ENCODE results near the gene OTUD4. TPM values are rescaled to one million over a fixed set of nuclear protein-coding genes. Genes with fewer than 3 reads are reported as not detected.

The OTUD4 gene
- total RNA-seq, 1 donor from 2014 or later = 47.4 TPM

DNA sequence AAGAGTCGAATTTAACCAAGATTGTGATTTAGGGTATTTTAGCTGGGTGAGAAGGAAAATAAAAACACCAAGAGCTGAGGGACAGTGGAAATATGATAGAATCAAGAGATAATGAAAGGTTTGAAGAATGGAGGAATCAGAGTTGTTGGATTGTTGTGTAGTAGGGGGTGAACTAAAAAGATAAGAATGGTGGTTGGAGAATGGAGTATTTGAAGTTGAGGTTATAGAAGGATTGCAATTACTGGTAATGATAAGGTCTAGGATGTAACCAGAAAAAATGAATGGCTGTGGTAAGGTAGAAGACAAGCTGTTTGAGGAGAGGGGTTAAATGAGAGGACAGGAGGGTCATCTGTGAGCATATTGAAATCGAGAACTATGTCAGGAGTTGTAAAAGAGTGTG lies 77.8 kb downstream of the OTUD4 start:
- DNase-seq (ENCODE audit: low read depth) (no peak), FAIRE-seq (no peak)
- no peaks in the 10 kb centered on the region for H3K27me3 Mint-ChIP-seq (ENCODE audit: low read depth, unreplicated experiment)
- no peaks in the 10 kb centered on the region for H3K9me3 Mint-ChIP-seq (ENCODE audit: unreplicated experiment)
- Histone ChIP-seq H3K36me3 (ENCODE audit: insufficient read depth, low read length) (peaks cover 26% of the 10 kb centered on the region), H2AFZ (ENCODE audit: low read depth, low read length) (no peak overlapping the region), H3K79me2 (ENCODE audit: insufficient read depth, low read length) (peaks cover 91% of the 10 kb centered on the region), H3K4me1 (ENCODE audit: insufficient read depth, low read length) (no peaks in the 10 kb centered on the region), H3K27ac (ENCODE audit: low read depth, low read length) (no peak overlapping the region), H3K4me2 (ENCODE audit: low read length) (peak overlapping the region; percentile 42), H3K27me3 (ENCODE audit: insufficient read depth, low read length) (no peaks in the 10 kb centered on the region), H3K9me3 (ENCODE audit: insufficient read depth, low read depth, low read length) (no peaks in the 10 kb centered on the region), H4K20me1 (ENCODE audit: insufficient read depth, low read length) (peaks cover 41% of the 10 kb centered on the region), H3K4me3 (ENCODE audit: insufficient read depth, low read depth, low read length) (no peak overlapping the region), H3K9ac (ENCODE audit: low read length) (no peak overlapping the region)
- H3K27ac Mint-ChIP-seq (ENCODE audit: unreplicated experiment) = no peak overlapping the region
- H3K4me3 Mint-ChIP-seq (ENCODE audit: unreplicated experiment) = no peak overlapping the region
- no peak for TF ChIP-seq EZH2 (IDR thresholded peaks at IDR 0.05; ENCODE audit: insufficient read depth, low read length)
- TF ChIP-seq, protein P1, sequence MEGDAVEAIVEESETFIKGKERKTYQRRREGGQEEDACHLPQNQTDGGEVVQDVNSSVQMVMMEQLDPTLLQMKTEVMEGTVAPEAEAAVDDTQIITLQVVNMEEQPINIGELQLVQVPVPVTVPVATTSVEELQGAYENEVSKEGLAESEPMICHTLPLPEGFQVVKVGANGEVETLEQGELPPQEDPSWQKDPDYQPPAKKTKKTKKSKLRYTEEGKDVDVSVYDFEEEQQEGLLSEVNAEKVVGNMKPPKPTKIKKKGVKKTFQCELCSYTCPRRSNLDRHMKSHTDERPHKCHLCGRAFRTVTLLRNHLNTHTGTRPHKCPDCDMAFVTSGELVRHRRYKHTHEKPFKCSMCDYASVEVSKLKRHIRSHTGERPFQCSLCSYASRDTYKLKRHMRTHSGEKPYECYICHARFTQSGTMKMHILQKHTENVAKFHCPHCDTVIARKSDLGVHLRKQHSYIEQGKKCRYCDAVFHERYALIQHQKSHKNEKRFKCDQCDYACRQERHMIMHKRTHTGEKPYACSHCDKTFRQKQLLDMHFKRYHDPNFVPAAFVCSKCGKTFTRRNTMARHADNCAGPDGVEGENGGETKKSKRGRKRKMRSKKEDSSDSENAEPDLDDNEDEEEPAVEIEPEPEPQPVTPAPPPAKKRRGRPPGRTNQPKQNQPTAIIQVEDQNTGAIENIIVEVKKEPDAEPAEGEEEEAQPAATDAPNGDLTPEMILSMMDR (IDR thresholded peaks at IDR 0.05; ENCODE audit: insufficient read depth, low read depth, low read length) = no peak
- no peaks in the 10 kb centered on the region for H3K36me3 Mint-ChIP-seq (ENCODE audit: low read depth, unreplicated experiment)
- H3K4me1 Mint-ChIP-seq (ENCODE audit: low read depth, unreplicated experiment) = peaks cover 2% of the 10 kb centered on the region

GRCh38 chr4:145101091-145101490 lies 79.3 kb downstream of the OTUD4 start:
- H3K27ac ChIP-seq (ENCODE audit: low read depth, low read length) = no peak overlapping the region
- H3K9me3 ChIP-seq (ENCODE audit: insufficient read depth, low read depth, low read length) = no peaks in the 10 kb centered on the region
- peaks cover 9% of the 10 kb centered on the region for H3K4me1 ChIP-seq (ENCODE audit: insufficient read depth, low read length)
- no peak overlapping the region for H3K27ac Mint-ChIP-seq (ENCODE audit: unreplicated experiment)
- H3K79me2 ChIP-seq (ENCODE audit: insufficient read depth, low read length) = peaks cover 91% of the 10 kb centered on the region
- H3K4me3 ChIP-seq (ENCODE audit: insufficient read depth, low read depth, low read length) = no peak overlapping the region
- no peaks in the 10 kb centered on the region for H3K27me3 ChIP-seq (ENCODE audit: insufficient read depth, low read length)
- H3K4me2 ChIP-seq (ENCODE audit: low read length) = peak overlapping the region; percentile 42
- peaks cover 7% of the 10 kb centered on the region for H3K4me1 Mint-ChIP-seq (ENCODE audit: low read depth, unreplicated experiment)
- TF ChIP-seq, protein P1 (IDR thresholded peaks at IDR 0.05; ENCODE audit: insufficient read depth, low read depth, low read length) = no peak
- H3K9me3 Mint-ChIP-seq (ENCODE audit: unreplicated experiment) = no peaks in the 10 kb centered on the region
- H3K27me3 Mint-ChIP-seq (ENCODE audit: low read depth, unreplicated experiment) = no peaks in the 10 kb centered on the region
- no peaks in the 10 kb centered on the region for H3K36me3 Mint-ChIP-seq (ENCODE audit: low read depth, unreplicated experiment)
- H3K9ac ChIP-seq (ENCODE audit: low read length) = no peak overlapping the region
- peaks cover 36% of the 10 kb centered on the region for H4K20me1 ChIP-seq (ENCODE audit: insufficient read depth, low read length)
- H3K36me3 ChIP-seq (ENCODE audit: insufficient read depth, low read length) = peaks cover 17% of the 10 kb centered on the region
- no peak for DNase-seq (ENCODE audit: low read depth)
- no peak overlapping the region for H2AFZ ChIP-seq (ENCODE audit: low read depth, low read length)
- no peak overlapping the region for H3K4me3 Mint-ChIP-seq (ENCODE audit: unreplicated experiment)
- no peak for FAIRE-seq

DNA sequence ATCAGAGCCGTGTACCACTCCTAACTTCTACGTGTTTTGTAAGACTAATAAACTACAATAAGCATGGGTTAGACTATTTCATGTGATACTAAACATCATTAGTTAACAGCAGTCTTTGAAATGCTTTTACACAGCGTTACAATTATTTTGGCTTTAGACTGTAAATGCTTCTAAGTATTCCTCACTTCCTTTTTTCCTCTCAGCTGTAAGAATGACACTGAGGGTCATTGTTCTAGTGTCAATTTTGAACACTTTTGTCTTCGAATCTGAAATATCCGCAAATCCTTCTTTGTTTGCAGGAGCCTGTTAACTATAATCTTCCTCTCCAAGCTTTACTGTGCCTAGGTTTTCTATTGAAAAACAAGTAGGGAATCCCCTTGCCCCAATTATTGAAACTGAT lies 80.7 kb downstream of the OTUD4 start:
- Histone ChIP-seq H3K79me2 (ENCODE audit: insufficient read depth, low read length) (peaks cover 89% of the 10 kb centered on the region), H3K27me3 (ENCODE audit: insufficient read depth, low read length) (no peaks in the 10 kb centered on the region), H2AFZ (ENCODE audit: low read depth, low read length) (no peak overlapping the region), H3K9me3 (ENCODE audit: insufficient read depth, low read depth, low read length) (no peaks in the 10 kb centered on the region), H3K4me2 (ENCODE audit: low read length) (peak overlapping the region; percentile 90), H3K9ac (ENCODE audit: low read length) (peak overlapping the region; percentile 95), H3K36me3 (ENCODE audit: insufficient read depth, low read length) (peaks cover 9% of the 10 kb centered on the region), H3K4me3 (ENCODE audit: insufficient read depth, low read depth, low read length) (peak overlapping the region; percentile 98), H3K27ac (ENCODE audit: low read depth, low read length) (peak overlapping the region; percentile 96), H4K20me1 (ENCODE audit: insufficient read depth, low read length) (peaks cover 36% of the 10 kb centered on the region), H3K4me1 (ENCODE audit: insufficient read depth, low read length) (peaks cover 14% of the 10 kb centered on the region)
- H3K4me1 Mint-ChIP-seq (ENCODE audit: low read depth, unreplicated experiment) = peaks cover 7% of the 10 kb centered on the region
- no peaks in the 10 kb centered on the region for H3K27me3 Mint-ChIP-seq (ENCODE audit: low read depth, unreplicated experiment)
- peaks cover 4% of the 10 kb centered on the region for H3K36me3 Mint-ChIP-seq (ENCODE audit: low read depth, unreplicated experiment)
- H3K9me3 Mint-ChIP-seq (ENCODE audit: unreplicated experiment) = no peaks in the 10 kb centered on the region
- TF ChIP-seq EZH2 (IDR thresholded peaks at IDR 0.05; ENCODE audit: insufficient read depth, low read length) = no peak
- TF ChIP-seq, protein P1 (IDR thresholded peaks at IDR 0.05; ENCODE audit: insufficient read depth, low read depth, low read length) = no peak
- H3K27ac Mint-ChIP-seq (ENCODE audit: unreplicated experiment) = no peak overlapping the region
- DNase-seq (ENCODE audit: low read depth) (peak; percentile 26), FAIRE-seq (no peak)
- H3K4me3 Mint-ChIP-seq (ENCODE audit: unreplicated experiment) = peak overlapping the region; percentile 98
